GM12872 (cell line): ENCODE measurements around the gene WWC2.

Source experiments
- CTCF ChIP-seq: IDR thresholded peaks from 3 replicates; pipeline ENCODE4 v1.5.1; 2011; ENCODE audit warnings: low read depth, mild to moderate bottlenecking, low read length, moderate library complexity; ENCODE audit not compliant: insufficient read depth

WWC2 gene

GRCh38 chr4:183095199-183095512 is 3.9 kb upstream of the WWC2 start:
- no peak for TF ChIP-seq CTCF

- no peak for TF ChIP-seq CTCF
Measured at GRCh38 chr4:183096276-183096965, 2.6 kb upstream of the WWC2 start.

- TF ChIP-seq CTCF = no peak
Measured at GRCh38 chr4:183097231-183098018, 1.6 kb upstream of the WWC2 start.

GRCh38 chr4:183098019-183098722 is 886 bp upstream of the WWC2 start:
- TF ChIP-seq CTCF = no peak

- no peak for TF ChIP-seq CTCF
Measured at GRCh38 chr4:183099537-183100297, 660 bp downstream of the WWC2 start.

- TF ChIP-seq CTCF = no peak
Measured at GRCh38 chr4:183100298-183100599, 1.2 kb downstream of the WWC2 start.

- TF ChIP-seq CTCF = no peak
Measured at GRCh38 chr4:183100827-183101226, 1.8 kb downstream of the WWC2 start.
